GM19099 (cell line): Measurements from ENCODE around the gene TK1.

ENCODE experiments used
- POLR2A ChIP-seq: IDR thresholded peaks from 3 replicates; pipeline ENCODE4 v1.6.1; 2011; ENCODE audit warnings: low read depth; ENCODE audit not compliant: insufficient read length; ENCODE audit errors: extremely low read depth

Gene TK1

GRCh38 chr17:78197147-78197832 is 10.4 kb upstream of the TK1 start:
- TF ChIP-seq POLR2A = no peak

GRCh38 chr17:78196716-78197115 is 9.9 kb upstream of the TK1 start:
- TF ChIP-seq POLR2A = no peak

DNA sequence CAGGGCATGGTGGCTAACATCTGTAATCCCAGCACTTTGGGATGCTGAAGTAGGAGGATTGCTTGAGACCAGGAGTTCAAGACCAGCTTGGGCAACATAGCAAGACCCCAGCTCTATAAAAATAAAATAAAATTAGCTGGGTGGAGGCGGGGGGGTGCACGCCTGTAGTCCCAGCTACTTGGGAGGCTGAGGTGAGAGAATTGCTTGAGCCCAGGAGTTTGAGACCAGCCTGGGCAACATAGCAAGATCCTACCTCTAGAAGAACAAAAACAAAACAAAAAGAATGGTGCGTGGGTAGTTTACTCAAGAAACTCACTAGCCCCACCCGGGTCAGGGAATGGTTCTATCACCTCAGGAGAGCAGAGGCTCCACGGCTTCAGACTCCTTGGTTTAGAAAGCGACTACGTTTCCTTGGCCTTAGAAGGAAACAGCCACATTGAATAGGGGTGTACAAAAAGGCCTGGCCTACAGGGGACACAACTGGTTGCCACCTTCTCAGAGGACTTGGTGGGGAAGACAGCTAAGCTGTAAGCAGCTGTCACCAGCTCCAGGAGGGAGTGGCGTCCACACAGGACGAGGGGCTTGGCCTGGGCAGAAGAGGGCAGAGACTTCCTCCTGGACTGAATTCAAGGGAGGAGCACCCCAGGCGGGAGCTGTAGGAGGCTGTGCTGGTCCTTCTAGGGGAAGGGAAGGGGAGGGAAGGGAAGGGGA is 716 bp downstream of the TK1 start:
- no peak for TF ChIP-seq POLR2A

DNA sequence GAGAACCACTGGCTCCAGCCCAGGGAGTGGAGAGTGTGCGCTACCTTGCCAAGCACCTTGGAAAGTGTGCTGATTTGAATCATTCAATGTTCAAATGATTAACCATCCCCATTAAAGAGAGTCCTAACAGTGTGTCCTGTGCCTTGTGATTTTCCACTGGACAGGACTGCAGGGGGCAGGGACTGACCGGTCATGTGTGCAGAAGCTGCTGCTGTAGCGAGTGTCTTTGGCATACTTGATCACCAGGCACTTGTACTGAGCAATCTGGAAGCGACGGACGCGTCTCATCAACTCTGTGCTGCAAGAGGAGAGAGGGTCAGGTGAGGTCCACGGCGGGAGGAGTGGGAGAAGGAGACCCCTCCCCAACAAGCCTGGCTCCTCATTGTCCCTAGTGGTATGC is 2.0 kb downstream of the TK1 start:
- no peak for TF ChIP-seq POLR2A

- TF ChIP-seq POLR2A = no peak
Measured at GRCh38 chr17:78184351-78184750, 2.5 kb downstream of the TK1 start.

DNA sequence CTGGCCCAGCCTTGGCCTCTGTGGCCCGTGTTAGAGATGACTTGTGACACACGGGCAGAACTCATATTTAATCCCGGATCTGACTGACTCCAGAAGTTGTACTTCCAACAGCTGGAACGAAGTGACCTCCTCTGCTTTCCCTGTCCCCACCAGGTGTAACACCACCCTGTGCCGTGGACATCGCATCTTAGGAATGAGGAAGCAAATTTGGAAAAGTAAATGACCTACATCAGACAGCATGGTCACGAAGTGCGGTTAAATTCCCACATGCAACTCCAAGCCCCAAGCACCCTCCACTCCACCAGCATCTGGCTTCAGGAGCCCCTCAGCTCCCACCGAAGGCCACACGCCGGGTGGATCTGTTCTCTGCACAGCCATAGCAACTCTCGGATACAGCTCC is 2.9 kb downstream of the TK1 start:
- no peak for TF ChIP-seq POLR2A

DNA sequence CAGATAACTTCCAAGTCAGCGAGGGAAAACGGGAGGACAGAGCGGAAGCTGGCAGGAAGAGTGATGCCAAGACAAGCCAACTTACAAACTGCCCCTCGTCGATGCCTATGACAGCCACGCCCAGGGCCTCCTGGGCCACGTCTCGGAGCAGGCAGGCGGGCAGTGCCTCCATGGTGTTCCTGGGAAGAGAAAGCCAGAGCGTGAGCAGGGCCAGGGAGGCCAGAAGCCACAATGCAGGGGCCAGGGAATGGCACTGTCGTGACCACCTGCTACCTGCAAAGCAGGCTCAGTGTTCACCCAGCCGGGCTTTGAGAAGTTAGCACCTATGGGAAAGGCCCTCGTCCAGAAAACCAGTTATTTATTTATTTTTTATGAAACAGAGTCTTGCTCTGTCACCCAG is 4.3 kb downstream of the TK1 start:
- no peak for TF ChIP-seq POLR2A

GRCh38 chr17:78180508-78180907 is 6.3 kb downstream of the TK1 start:
- no peak for TF ChIP-seq POLR2A

DNA sequence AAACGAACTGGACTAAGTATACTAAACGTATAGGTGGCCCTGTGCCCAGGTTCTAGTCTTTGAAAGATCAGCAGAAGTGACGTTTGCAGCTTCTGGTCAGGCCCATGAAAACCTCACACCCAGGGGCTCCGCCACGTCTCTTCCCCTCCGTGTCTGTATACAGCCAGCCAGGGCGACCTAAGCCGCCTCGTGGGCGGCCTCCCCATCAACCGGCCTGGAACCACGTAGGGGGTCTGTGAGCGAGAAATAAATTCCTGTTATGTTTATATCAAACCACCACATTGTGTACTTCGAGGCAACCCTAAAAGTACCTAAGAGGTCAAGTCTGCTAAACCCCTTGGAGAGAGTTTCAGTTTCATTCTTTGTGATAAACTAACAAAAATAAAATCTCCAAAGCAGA is 6.8 kb downstream of the TK1 start:
- TF ChIP-seq POLR2A = no peak

DNA sequence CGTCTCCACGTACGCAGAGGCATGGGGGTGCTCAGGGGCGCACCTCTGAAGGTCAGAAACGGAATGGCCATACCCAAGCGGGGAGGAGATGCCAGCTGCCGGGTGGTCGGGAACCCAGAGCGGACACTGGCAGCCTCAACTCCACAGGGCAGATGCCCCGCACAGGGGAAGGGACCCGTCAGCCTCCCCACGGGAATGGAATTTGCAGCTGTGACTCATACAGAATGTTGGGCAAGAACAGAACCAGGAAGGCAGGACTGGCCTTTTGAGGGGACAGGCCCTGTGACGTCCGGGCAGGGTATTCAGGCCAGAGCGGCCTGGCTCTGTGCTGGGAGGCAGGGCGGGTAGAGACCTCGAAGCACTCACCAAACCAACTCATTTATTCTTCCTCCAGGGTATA is 7.5 kb downstream of the TK1 start:
- no peak for TF ChIP-seq POLR2A

DNA sequence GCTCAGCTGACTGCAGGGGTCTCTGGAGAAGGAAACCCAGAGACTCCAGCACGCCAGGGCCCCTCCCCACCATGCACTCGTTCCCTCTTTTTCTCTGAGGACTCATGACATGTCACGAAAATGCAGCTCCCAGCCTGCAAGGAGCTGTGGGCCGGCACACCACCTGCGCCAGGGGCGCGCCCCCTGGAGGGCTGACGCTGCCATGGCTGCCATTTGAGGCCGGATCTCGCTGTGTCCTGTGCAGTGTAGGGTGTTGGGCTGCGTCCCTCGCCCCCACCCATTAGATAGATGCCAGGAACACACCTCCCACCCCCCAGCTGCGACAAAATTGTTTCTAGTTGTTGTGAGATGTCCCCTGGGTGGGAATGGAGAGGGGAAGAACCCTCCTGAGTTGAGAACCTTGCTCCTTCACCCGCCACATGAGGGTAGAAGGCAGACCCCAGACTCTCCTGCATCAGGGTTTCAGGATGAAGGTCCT is 10.3 kb downstream of the TK1 start:
- peak; percentile 48 for TF ChIP-seq POLR2A

- no peak for TF ChIP-seq POLR2A
Measured at GRCh38 chr17:78175643-78175981, 11.2 kb downstream of the TK1 start.

- TF ChIP-seq POLR2A = no peak
Measured at GRCh38 chr17:78174870-78175642, 11.8 kb downstream of the TK1 start.

DNA sequence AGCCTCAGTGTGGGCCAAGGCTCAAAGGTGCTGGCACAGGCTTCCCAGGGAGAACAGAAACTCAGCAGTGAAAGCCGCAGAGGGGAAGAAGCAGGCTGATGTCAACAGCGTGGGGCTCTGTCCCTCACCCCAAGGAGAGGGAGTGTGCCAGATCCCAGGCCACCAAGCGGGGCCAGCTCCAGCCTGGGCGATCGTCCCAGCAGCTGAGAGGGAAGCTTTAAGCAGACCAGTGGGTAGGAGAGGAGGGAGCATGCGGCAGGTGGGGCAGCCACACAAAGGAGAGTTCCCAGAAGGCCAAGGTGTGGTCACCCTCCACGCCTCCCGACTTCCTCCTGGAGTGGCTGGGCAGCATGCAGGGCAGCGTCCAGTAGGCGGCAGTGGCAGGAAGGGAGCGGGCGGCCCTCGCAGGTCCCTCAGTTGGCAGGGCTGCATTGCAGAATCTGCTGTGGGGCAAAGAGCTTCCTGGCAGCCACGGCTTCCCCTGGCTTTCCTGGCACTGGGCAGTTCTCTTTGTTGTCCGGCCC is 12.4 kb downstream of the TK1 start:
- TF ChIP-seq POLR2A = peak; percentile 37

DNA sequence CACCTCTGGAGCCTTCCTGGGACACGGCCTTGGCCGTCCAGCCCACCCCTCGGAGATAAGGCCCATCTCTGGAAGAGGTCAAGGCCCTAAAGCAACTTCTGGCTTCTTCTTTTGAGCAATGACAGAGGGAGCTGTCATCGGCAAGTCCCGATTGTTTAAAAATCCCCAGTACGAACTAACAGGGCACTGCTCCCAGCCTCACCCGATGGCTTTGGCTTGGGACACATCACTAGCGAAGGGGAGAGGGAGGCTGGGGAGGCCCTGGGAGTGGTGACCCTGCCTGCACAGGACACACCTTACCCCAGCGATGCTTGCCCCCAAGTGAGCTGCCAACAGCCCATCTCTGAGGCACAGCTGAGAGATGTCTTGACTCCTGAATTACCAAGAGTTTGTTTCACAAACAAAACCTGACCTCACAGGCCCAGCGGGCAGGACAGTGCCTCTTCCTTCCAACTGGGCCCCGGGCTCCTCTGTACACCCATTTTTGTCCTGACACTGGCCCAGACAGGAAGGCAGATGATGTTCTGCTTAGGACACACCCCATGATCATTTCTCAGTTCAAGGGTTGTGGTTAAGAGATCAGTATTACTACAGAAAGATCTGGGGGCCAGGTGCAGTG is 13.6 kb downstream of the TK1 start:
- TF ChIP-seq POLR2A = peak; percentile 52

DNA sequence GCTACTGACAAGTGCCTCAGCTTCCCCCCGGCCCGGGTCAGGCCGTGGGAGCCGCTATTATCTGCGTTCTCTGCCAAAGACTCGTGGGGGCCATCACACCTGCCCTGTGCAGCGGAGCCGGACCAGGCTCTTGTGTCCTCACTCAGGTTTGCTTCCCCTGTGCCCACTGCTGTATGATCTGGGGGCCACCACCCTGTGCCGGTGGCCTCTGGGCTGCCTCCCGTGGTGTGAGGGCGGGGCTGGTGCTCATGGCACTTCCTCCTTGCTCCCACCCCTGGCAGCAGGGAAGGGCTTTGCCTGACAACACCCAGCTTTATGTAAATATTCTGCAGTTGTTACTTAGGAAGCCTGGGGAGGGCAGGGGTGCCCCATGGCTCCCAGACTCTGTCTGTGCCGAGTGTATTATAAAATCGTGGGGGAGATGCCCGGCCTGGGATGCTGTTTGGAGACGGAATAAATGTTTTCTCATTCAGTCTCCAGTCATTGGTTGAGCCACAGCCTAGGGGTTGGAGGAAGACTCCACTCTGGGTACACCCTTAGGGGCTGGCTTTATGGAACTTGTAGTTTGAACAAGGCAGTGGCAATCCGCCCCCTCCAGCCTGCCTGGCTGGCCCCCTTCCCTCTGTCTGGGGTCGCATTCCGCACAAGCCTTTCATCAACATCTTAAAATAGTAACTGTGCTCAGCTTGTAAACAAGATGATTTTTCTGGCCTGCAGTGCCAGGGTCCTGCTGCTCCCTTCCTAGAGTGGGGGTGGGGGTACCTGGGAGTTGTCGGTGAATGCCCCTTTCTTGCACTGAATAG is 14.4 kb downstream of the TK1 start:
- TF ChIP-seq POLR2A = peak; percentile 31
